Chondrocyte (in vitro differentiated cells): ENCODE results near the gene QSOX2. TPM values are rescaled to one million over a fixed set of nuclear protein-coding genes. Genes with fewer than 3 reads are reported as not detected.

Experiments
- DNase-seq: peaks from one replicate; pipeline ENCODE4 v3.0.0; 2021; ENCODE audit warnings: mixed read lengths, low spot score
- H3K27ac Mint-ChIP-seq: one replicate; pipeline ENCODE4 v1.8.0; 2021; ENCODE audit warnings: mild to moderate bottlenecking, moderate library complexity, mixed read lengths; ENCODE audit not compliant: unreplicated experiment
- H3K27me3 Mint-ChIP-seq: 2 replicates; pipeline ENCODE4 v1.8.0; 2021; ENCODE audit warnings: low read depth, mixed read lengths
- H3K36me3 Mint-ChIP-seq: 2 replicates; pipeline ENCODE4 v1.8.0; 2021; ENCODE audit warnings: low read depth, mixed read lengths
- H3K4me1 Mint-ChIP-seq: 2 replicates; pipeline ENCODE4 v1.8.0; 2021; ENCODE audit warnings: low read depth, mild to moderate bottlenecking, mixed read lengths
- H3K4me3 Mint-ChIP-seq: one replicate; pipeline ENCODE4 v1.8.0; 2021; ENCODE audit warnings: mild to moderate bottlenecking, moderate library complexity, mixed read lengths; ENCODE audit not compliant: unreplicated experiment
- H3K9me3 Mint-ChIP-seq: 2 replicates; pipeline ENCODE4 v1.8.0; 2021; ENCODE audit warnings: low read depth, mixed read lengths
- total RNA-seq: library from RNA; stranded (reverse); gene quantifications from 3 replicates; pipeline ENCODE4 v1.2.1, GENCODE V29; 2021
- TF ChIP-seq, protein P1 (sequence below): fragments of 200-600 bp; sonication (generic); IDR thresholded peaks from 2 replicates; pipeline ENCODE4 v1.5.0; 2021; ENCODE audit warnings: antibody characterized with exemption, mild to moderate bottlenecking, moderate library complexity

QSOX2 gene
- total RNA-seq, 1 donor from 2014 or later = 14.3 TPM

DNA sequence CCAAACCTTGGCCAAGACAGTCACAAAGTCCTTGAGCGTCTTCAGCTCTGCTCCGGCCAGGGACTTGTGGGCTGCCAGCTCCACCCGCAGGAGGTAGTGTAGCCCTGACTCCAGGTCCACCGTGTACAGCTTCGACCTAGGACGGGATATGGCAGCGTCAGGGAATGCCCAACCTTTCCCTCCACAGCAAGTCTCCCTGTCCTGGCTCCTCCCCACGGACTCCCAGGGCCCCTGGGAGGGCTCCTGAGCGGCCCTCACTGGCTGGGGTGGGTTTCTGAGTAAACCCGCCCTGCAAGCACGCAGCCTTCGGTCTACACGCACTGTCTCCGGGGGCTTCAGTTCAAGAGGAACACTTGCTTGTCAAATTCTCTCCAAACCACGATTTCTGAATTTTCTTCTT lies 26.9 kb downstream of the QSOX2 start:
- H3K36me3 Mint-ChIP-seq = peaks cover 11% of the 10 kb centered on the region

DNA sequence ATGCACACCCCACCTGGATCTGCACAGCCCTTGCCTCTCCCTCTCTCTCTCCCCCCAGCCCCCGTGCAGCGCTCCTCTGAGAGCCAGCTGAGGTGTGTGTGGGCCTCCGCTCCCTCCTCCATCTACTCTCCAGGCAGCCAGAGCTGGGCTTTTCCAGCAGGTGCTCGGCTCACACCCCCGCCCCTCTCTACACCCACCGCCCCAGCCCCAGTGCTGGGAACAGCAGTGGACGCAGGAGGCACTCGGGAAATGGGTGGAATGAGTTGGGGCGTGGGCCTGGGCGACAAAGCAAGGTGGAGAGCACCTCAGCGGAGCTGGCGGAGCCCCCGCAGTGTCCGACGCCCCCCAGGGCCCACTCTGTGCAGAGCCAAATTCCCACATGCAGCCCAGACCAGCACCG lies 27.3 kb downstream of the QSOX2 start:
- no peak for DNase-seq
- H3K4me3 Mint-ChIP-seq = no peak overlapping the region
- no peaks in the 10 kb centered on the region for H3K4me1 Mint-ChIP-seq
- H3K36me3 Mint-ChIP-seq = peaks cover 12% of the 10 kb centered on the region
- no peaks in the 10 kb centered on the region for H3K9me3 Mint-ChIP-seq
- no peaks in the 10 kb centered on the region for H3K27me3 Mint-ChIP-seq
- no peak overlapping the region for H3K27ac Mint-ChIP-seq
- TF ChIP-seq, protein P1, sequence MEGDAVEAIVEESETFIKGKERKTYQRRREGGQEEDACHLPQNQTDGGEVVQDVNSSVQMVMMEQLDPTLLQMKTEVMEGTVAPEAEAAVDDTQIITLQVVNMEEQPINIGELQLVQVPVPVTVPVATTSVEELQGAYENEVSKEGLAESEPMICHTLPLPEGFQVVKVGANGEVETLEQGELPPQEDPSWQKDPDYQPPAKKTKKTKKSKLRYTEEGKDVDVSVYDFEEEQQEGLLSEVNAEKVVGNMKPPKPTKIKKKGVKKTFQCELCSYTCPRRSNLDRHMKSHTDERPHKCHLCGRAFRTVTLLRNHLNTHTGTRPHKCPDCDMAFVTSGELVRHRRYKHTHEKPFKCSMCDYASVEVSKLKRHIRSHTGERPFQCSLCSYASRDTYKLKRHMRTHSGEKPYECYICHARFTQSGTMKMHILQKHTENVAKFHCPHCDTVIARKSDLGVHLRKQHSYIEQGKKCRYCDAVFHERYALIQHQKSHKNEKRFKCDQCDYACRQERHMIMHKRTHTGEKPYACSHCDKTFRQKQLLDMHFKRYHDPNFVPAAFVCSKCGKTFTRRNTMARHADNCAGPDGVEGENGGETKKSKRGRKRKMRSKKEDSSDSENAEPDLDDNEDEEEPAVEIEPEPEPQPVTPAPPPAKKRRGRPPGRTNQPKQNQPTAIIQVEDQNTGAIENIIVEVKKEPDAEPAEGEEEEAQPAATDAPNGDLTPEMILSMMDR = no peak

More for the DNA sequence above, 26.9 kb downstream of the QSOX2 start:
- DNase-seq = no peak
- Mint-ChIP-seq H3K4me1 (no peaks in the 10 kb centered on the region), H3K27me3 (no peaks in the 10 kb centered on the region), H3K27ac (no peak overlapping the region), H3K9me3 (no peaks in the 10 kb centered on the region), H3K4me3 (no peak overlapping the region)
- TF ChIP-seq, protein P1 = no peak

DNA sequence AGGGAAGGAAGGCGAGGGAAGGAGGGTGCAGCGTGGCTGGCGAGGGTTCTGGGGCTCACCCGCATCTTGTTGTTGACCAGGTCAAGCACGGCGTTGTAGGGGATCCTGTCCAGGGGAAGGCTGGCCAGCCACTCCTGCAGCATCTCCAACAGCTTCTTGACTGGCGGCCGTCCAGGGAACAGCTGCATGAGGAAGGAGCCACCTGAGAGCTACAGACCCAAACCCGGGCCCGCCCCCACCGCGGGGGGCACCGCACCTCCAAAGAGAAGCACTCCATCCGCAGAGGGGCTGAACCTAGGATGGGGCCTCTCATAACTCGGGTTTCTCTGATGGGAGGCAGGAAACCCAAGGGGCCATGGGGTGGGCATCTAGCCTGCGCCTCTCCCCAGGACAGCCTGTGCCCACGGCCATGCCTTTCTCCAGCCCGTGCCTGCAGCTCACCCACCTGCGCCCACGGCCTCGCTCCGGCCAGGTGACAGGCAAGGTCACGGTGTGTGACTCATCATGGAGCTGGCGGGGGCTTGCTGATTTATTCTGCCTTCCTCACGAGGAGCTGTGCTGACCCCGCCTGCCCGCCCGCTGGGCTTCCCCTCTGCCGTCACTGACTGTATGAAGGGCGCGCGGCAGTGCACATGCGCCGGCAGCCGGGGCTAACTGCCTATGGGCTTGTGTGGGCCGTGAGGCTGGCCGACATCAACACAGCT lies 28.9 kb downstream of the QSOX2 start:
- Mint-ChIP-seq H3K27me3 (no peaks in the 10 kb centered on the region), H3K4me1 (no peaks in the 10 kb centered on the region), H3K4me3 (no peak overlapping the region), H3K27ac (no peak overlapping the region), H3K36me3 (peaks cover 15% of the 10 kb centered on the region), H3K9me3 (no peaks in the 10 kb centered on the region)
- DNase-seq = no peak
- TF ChIP-seq, protein P1 = no peak

DNA sequence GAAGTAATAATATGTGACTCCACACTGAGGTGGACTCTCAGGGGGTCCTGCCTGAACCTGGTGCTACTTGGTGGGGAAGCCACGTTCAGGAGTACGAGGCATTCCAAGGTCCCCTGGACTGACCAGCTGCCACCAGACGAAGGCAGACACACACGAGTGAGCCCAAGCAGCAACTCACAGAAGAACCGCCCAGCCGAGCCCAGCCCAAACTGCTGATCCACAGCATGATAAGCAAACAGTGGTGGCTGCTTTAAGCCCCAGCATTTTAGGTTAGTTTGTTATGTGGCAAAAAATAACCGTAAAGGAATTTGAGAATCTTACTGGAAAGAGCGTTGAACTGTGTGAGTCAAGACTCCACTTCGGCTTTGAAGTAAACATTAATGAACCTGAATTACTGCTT lies 31.9 kb downstream of the QSOX2 start:
- H3K9me3 Mint-ChIP-seq = no peaks in the 10 kb centered on the region
- no peak overlapping the region for H3K4me3 Mint-ChIP-seq
- H3K27ac Mint-ChIP-seq = no peak overlapping the region
- no peaks in the 10 kb centered on the region for H3K4me1 Mint-ChIP-seq
- DNase-seq = no peak
- TF ChIP-seq, protein P1 = no peak
- peaks cover 16% of the 10 kb centered on the region for H3K36me3 Mint-ChIP-seq
- no peaks in the 10 kb centered on the region for H3K27me3 Mint-ChIP-seq

DNA sequence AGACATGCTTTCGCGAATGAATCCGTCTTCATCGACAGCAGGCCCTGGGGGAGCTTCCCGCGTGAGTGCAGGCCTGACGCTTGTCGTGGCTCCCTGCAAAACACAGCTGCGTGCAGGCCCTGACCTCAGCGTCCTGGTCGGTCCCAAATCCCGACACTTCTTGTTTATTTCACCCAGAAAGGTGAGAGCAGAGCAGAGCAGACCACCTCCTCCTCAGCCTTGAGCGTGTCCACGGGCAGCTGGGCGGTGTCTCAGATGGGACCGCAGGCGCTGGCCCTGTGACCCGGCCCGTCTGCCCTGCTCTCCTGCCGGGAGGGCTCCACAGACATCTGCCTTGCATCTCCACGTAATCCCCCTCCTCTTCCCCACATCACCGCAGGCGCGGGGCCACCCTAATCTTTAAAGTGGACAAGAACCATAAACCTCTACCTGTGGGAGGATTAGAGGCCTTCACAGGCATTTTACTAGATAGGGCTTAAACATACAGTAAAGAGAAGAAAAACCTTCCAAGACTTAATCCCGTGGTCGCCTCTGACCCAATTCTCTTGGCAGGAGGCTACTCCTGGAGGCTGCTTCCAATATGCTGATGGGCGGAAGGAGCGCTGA lies 33.2 kb downstream of the QSOX2 start:
- H3K9me3 Mint-ChIP-seq = no peaks in the 10 kb centered on the region
- H3K27ac Mint-ChIP-seq = no peak overlapping the region
- peaks cover 16% of the 10 kb centered on the region for H3K36me3 Mint-ChIP-seq

More for the DNA sequence above, 33.2 kb downstream of the QSOX2 start:
- Mint-ChIP-seq H3K27me3 (no peaks in the 10 kb centered on the region), H3K4me3 (no peak overlapping the region), H3K4me1 (no peaks in the 10 kb centered on the region)
- TF ChIP-seq, protein P1 = no peak
- DNase-seq = no peak
